Frontal cortex (tissue), 4 donors: ENCODE results near the gene FOXP1. TPM values are rescaled to one million over a fixed set of nuclear protein-coding genes. Genes with fewer than 3 reads are reported as not detected.

ENCODE experiments used
- DNase-seq, 2 donors: peaks; one replicate each; pipeline ENCODE4 v3.0.0; 2012; ENCODE audit warnings: low spot score in 2 of 2
- FAIRE-seq: peaks from 2 replicates; lab custom pipeline; 2012; peaks lifted over from hg19 to GRCh38; lab: Jason Lieb, UNC
- total RNA-seq: library from RNA; depleted of rRNA; stranded (reverse); fragments of >200 nt; gene quantifications from one replicate; pipeline ENCODE4 v1.2.3, GENCODE V29; 2014
- donor health status: control.
- donor health status: control.
- donor health status: control.

FOXP1 gene
- total RNA-seq, 1 donor from 2014 or later = 118 TPM

- FAIRE-seq = no peak
- no peak for DNase-seq
These were observed 70.4 kb downstream of the FOXP1 start for GRCh38 chr3:71513081-71513480.

- FAIRE-seq = no peak
- no peak for DNase-seq
These were observed 71.0 kb downstream of the FOXP1 start for GRCh38 chr3:71512544-71512943.

DNA sequence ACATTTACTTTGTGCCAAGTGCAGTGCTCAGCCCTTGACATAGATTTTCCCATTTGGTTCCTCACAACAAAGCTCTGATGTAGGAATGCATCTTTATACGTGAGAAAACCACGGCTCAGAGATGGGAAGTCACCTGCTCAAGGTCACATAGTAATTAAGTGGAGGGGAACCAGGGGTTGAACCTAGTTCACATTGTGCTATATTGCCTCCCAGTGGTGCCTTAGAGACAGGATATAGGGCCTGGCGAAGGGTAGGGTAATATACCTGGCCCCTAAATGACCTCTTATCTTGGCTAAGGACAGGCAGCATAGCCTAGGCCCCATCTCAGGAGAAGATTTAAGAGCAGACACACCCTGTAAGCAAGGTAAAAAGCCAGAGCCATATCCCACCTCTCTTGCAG, 71.5 kb downstream of the FOXP1 start:
- FAIRE-seq (no peak), DNase-seq (no peak)

DNA sequence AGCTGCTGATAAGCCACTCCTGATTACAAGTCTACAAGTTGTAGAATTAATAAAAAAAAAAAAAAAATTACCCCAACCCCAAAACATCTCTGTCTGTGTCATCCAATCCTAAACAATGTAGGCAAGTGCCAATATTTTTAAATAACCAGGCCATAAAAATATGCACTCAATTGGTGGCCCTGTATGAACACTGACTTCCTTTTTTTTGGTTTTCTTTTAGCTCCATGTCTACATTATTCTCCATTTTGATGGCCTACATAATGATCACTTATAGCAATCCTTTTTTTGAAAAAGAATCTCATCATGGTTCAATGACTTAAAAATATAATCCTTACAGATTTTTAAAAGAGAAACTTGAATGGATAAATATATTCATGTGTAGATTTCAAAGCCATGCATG, 72.1 kb downstream of the FOXP1 start:
- DNase-seq = no peak
- no peak for FAIRE-seq

- FAIRE-seq = no peak
- no peak for DNase-seq
These were observed 72.5 kb downstream of the FOXP1 start for GRCh38 chr3:71511037-71511436.

DNA sequence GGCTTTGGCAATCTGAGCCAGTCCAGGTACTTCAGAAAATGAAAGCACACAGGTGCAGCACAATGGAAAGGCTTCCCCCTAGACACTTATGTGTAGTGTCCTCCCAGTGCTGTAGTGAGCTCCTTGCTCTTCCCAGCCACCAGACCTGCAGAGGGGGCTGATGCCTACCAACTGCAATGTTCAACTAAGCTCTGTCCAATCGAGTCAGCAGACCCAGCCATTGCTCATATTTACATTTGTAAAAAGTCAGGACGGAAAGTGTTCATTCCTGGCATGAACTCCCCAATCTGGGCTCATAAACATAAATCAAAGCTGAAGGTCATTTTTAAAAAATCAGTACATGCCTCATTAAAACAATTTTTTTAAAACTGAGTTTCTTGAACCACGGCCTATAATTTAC, 73.0 kb downstream of the FOXP1 start:
- DNase-seq (no peak), FAIRE-seq (no peak)

DNA sequence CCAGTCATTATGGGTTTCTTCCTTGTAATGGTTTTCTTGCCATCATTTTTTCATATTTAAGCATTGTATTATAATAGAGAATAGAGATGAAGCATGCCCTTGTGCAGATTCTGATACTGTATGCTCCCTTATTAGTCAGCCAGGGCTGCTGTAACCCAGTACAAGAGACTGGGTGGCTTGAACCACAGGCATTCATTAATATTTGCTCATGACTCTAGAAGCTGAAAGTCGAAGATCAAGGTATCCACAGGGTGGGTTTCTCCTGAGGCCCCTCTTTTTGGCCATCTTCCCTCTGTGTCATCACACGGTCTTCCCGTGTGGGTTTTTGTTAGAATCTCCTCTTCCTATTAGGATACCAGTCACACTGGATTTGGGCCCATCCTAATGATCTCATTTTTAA, 74.5 kb downstream of the FOXP1 start:
- FAIRE-seq = no peak
- no peak for DNase-seq

GRCh38 chr3:71505767-71506350, 77.7 kb downstream of the FOXP1 start:
- FAIRE-seq = no peak
- DNase-seq = no peak

- FAIRE-seq (no peak), DNase-seq (no peak)
These were observed 79.1 kb downstream of the FOXP1 start for GRCh38 chr3:71504250-71505036.

GRCh38 chr3:71503525-71504249, 79.8 kb downstream of the FOXP1 start:
- no peak for DNase-seq
- no peak for FAIRE-seq

DNA sequence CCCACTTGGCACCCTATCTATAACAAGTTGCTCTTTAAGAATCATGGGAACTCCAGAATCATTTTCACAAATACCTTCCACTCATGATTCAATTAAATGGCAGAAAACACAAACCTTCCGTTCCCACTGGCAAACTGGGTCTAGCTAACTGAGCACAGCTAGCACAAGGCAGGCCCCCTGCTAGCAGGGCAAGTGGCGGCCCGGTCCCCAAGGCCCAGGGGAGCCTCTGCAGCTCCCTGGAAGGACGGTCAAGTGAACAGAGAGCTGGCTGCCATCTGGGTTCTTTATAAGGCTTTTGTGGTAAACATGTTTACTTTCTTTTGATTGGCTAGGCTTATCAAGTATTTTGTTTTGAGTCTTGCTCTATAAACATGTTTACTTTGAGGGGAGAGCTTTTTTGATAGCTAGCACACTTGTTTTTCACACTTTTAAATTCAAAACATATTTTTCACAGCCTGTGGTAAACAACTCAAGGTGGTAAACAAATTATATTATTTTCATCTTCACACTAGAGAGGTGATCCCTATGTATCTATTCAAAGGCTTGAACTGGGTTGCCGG, 81.4 kb downstream of the FOXP1 start:
- FAIRE-seq (no peak), DNase-seq (no peak)

- DNase-seq (no peak), FAIRE-seq (no peak)
These were observed 82.8 kb downstream of the FOXP1 start for GRCh38 chr3:71500696-71501095.

GRCh38 chr3:71499227-71499876, 84.2 kb downstream of the FOXP1 start:
- FAIRE-seq (no peak), DNase-seq (no peak)

DNA sequence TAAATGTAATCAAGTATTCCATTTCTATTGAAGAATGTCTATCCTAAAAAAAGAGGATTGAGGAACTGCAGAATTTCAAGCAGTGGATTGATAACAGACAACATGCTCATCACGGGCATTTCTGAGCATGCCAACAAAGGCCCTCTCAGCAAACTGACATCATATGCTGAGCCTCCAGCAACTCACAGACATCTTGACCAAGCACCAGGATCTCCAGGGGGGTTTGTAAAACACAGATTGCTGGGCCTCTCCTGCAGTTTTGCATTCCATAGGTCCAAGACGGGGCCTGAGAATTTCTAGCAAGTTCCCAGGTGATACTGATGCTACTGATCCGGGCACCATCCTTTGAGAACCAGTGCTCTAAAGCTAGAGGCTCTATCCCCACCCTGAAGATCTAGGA, 85.0 kb downstream of the FOXP1 start:
- DNase-seq (no peak), FAIRE-seq (no peak)

- FAIRE-seq (no peak), DNase-seq (no peak)
These were observed 85.5 kb downstream of the FOXP1 start for GRCh38 chr3:71497971-71498444.

DNA sequence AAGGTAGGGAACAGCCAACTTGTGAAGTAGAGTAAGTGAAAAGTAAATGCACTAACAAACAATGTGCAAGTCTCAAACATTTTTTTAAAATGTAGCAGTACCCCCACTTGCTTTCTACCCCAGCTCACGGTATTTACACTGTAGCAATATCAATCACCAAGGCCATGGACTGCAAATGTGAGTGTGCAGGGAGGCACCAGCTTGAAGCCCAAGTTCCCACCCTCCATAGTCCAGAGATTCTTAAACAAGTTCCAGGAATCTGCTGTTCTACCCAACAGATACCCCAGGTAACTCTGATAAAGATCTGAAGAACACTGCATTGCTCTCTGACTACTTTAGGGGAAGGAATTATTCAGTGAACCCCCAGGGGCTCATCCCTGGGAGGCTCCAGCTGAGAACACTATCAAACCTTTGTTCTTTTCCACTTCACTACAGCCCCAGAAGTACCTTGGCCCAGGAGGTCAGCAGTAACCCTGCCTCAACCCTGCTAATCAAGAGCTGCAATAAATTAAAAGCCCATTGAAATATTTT, 86.1 kb downstream of the FOXP1 start:
- FAIRE-seq (no peak), DNase-seq (no peak)

- FAIRE-seq = no peak
These were observed 87.6 kb downstream of the FOXP1 start for GRCh38 chr3:71495708-71496472.

GRCh38 chr3:71494212-71494611, 89.3 kb downstream of the FOXP1 start:
- no peak for DNase-seq
- FAIRE-seq = no peak

More at GRCh38 chr3:71495708-71496472, 87.6 kb downstream of the FOXP1 start:
- DNase-seq = no peak
